HPDE6-E6E7 (cell line): ENCODE results near the gene EYA2.
"Not testable (repeated sequence)": the region's sequence is repeated elsewhere in the genome, so short reads cannot be mapped to it uniquely, and the experiment has no call there.

ENCODE experiments used
- DNase-seq: peaks from one replicate; pipeline ENCODE4 v3.0.0; 2011; ENCODE audit warnings: missing footprints; ENCODE audit errors: extremely low spot score

The EYA2 gene

GRCh38 chr20:46953596-46953995, 59.0 kb downstream of the EYA2 start:
- DNase-seq = no peak

DNA sequence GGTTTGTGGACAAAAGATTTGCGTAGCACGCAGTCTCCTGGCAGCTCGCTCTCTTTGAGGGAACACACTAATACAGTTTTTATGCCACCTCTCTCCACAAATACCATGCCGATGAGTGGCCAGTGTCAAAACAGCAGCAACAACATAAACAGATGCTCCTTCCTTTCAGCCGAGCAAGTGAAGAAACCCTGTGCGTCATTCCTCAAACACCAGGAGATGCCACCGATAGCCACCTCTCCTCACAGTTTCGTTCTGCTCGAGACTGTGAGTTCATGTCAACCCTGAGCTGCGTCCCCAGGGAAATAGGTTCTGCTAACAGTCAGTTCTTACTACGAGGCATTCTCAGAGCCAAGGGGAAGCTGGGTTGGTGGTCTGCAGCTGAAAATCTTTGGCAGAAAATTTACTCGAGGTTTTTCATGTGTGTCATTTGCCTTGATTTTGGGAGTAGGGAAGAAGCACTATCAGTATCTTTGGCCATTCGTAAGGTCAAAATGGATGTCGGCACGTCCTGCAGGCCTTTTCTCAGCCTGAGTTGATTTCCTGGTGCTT, 59.9 kb downstream of the EYA2 start:
- DNase-seq = peak; percentile 99

GRCh38 chr20:46955601-46956556, 61.2 kb downstream of the EYA2 start:
- DNase-seq = no peak

- DNase-seq = peak; percentile 93
Measured at GRCh38 chr20:46959081-46959692, 64.5 kb downstream of the EYA2 start.

GRCh38 chr20:46959821-46960220, 65.2 kb downstream of the EYA2 start:
- DNase-seq = no peak

GRCh38 chr20:46960536-46960935, 65.9 kb downstream of the EYA2 start:
- DNase-seq = no peak

DNA sequence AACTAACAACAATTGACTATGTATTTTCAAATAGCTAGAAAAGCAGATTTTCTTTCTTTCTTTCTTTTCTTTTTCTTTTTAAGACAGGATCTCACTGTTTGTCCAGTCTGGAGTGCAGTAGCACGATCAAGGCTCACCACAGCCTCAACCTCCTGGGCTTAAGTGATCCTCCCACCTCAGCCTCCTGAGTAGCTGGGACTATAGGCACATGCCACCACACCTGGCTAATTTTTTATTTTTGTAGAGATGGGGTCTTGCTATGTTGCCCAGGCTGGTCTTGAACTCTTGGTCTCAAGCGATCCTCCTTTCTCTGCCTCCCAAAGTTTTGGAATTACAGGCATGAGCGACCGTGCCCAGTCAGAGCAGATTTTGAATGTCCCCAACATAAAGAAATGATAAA, 67.3 kb downstream of the EYA2 start:
- not testable (repeated sequence) for DNase-seq

DNA sequence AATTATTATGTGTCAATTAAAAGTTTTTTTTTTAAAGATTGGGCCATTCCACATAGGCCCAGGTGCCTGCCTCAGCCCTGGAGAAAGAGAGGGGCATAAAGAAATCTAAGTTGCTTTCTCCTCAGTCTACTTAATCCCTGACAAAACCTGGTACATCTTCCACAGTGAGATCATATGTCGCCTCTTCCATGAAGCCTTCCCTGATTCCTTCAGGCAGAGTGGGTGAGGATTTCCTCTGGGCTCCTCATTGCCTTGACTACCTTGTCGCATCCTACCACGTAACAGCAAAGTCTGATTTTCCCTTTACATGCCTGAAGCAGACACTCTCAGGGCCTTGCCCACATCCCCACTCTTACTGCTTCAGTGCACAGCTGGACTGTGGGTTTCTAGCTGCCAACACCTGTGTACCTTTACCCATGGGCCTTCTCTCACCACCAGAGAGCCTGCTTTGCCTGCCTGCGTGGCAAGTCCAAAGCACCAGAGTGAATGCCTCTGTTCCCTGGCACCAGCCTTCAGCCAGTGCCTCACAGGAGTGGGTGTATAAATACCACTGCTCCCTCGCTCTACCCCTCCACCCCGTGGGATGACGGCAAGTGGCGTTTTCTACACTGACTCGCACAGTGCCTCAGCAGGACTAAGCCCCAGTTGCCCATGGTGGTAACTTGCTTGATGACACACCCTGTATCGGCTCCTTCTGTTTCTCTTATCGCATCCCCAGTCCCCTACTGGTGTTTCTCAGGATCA, 68.0 kb downstream of the EYA2 start:
- no peak for DNase-seq

DNA sequence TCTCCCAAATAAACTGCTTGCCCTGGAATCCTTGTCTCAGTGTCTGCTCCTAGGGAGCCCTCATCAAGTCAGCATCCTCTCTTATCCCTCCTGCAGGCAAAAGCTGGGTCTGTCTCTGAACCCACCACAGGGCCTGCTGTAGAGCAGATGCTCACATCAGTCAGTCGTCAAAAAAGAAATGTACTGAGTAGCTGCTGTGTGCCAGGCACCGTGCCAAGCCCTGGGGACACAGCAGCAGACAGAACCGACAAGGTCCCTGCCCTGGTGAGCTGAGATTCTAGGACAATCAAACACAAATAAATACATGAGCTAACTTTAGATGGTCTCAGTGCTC, 68.5 kb downstream of the EYA2 start:
- DNase-seq = no peak

DNA sequence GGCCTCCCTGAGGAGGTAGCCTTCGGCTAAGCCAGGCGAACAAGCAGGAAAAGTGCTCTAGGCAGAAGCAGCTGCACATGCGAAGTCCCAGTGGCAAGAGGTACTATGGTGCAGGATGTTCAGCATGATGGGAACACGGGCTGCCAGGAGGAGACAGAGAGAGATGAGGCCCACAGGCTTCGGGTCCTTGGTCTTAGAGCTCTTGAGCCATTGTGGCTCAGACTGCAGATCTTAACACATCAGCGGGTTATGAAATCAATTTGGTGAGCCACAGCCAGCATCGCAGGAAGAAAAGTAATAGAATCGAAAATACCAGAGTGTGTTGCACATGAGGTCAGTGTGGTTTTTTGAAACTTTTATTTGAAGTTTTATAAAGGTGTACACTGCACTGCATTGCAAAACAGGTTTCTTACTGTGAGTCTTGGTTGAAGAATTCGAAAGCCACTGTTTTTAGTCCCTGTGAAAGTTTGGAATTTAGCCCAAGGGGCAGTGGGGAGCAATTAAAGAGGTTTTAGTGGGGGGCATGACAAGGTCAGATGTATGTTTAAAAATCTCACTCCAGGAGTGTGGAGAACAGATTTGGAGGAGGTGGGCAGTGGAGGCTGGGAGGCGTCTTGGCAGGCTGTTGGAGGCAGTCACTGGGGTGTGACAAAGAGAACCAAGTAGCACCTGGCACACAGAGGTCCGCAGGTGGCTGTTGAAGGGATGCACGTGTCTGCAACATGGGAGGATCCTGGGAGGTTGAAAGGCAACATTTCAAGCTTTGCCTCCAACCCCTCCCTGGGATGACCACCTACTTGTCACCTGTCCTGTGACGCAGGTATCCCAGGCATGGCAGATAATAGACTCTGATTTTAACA, 69.3 kb downstream of the EYA2 start:
- no peak for DNase-seq

GRCh38 chr20:46964618-46965455, 70.2 kb downstream of the EYA2 start:
- no peak for DNase-seq

DNA sequence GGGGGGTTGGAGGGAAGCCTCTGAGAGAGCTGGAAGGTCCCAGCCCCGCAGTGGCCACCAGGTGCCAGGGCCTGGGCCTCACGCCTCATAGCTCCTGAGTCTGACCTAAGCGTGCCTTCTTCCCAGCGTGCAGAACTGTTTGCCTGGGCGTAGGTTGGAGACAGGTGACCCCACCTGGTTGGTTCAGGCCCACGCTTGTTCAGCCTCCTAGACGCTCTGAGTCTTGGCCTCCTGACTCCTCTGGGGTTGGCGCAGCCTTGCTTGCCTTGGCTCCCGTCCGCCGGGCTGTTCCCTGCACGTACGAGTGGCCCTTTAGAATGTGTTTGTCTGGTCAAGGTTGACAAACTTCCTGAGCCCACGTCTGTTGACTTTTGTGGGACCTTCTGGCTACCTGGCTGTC, 70.8 kb downstream of the EYA2 start:
- DNase-seq = no peak

DNA sequence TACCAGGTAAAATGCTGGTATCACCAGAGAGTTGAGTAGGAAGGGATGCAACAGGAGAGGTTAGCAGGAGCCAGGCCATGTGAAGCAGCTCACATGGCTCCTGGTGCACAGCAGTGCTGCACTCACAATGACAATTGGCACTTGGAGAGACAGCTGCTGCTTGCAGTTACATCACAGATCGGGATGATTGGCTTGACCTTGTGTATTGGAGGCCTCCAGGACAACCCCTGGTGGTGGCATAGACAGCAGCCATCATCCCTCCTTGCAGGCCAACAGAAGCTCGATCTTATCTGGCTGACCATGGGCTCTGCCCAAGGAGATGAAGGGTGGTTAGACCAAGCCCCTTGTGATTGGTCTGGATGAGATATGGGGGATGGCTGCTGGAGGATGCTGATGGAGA, 73.0 kb downstream of the EYA2 start:
- no peak for DNase-seq

GRCh38 chr20:46970937-46971630, 76.4 kb downstream of the EYA2 start:
- peak; percentile 93 for DNase-seq

DNA sequence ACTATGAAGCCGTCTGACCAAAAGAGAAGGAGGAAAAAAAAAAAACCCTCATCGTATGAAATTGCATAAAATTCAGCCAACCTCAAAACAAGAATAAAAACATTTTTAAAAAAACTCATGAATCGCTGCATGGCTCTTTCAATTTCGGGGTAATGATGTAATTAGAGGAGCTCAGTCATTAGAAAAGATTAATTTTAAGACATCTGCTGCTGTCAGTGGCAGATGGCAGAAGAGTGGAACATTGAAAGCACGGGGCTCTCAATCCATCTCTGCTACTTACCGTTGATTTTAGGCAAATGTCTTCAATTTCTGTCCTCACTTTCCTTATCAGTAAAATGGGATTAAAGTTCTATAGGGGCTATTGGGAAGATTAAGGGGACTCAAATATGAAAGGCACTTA, 79.1 kb downstream of the EYA2 start:
- no peak for DNase-seq

DNA sequence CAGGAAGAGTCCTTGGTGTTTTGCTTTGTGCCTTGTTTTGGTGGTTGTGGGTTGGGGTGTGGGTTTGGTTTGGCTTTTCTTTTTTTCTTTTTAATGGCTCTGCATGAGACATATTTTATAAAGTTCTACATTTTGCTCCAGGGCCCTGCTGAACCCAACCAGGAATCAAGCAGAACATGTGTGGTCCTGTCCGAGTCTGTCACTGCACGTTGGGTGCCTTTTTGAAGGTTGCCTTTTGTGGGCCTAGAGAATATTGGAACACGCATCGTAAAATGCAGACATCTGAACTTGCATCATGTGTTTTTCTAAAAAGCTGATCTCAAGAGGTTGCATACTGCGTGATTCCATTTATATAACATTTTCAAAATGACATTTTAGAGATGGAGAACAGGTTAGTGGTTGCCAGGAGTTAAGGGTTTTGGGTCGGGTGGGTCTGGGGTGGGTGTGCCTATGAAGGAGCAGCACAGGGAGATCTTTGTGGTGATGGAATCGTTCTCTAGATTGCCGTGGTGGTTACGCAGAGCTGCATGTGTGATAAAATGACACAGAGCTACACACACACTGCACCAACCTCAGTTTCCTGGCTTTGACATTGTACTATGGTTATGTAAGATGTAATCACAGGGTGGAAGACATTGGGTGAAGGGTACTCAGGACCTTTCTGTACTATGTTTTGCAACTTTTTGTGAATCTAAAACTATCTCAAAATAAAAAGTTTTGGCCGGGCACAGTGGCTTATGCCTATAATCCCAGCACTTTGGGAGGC, 80.2 kb downstream of the EYA2 start:
- no peak for DNase-seq

DNA sequence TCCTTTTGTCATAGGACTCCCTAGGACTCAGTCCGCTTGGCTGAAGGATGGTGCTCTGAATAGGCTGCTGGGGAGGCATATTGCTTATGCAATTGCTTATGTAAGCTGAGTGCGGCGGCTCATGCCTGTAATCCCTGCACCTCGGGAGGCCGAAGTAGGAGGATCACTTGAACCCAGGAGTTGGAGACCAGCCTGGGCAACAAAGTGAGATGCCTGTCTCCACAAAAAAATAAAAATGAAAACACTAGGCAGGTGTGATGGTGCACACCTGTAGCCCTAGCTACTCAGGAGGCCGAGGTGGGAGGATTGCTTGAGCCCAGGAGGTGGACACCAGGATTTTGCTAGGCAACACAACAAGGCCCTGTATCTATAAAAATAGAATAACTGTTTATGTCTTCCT, 81.3 kb downstream of the EYA2 start:
- no peak for DNase-seq

- no peak for DNase-seq
Measured at GRCh38 chr20:46977204-46977603, 82.6 kb downstream of the EYA2 start.
